HG02885 (cell line): ENCODE measurements around the gene DDX24.

ENCODE experiments used
- ATAC-seq: cut with Tn5 transposase; IDR thresholded peaks from one replicate; pipeline ENCODE4 v1.9.1; 2021; ENCODE audit warnings: mild to moderate bottlenecking; ENCODE audit not compliant: unreplicated experiment, poor library complexity

The DDX24 gene, protein sequence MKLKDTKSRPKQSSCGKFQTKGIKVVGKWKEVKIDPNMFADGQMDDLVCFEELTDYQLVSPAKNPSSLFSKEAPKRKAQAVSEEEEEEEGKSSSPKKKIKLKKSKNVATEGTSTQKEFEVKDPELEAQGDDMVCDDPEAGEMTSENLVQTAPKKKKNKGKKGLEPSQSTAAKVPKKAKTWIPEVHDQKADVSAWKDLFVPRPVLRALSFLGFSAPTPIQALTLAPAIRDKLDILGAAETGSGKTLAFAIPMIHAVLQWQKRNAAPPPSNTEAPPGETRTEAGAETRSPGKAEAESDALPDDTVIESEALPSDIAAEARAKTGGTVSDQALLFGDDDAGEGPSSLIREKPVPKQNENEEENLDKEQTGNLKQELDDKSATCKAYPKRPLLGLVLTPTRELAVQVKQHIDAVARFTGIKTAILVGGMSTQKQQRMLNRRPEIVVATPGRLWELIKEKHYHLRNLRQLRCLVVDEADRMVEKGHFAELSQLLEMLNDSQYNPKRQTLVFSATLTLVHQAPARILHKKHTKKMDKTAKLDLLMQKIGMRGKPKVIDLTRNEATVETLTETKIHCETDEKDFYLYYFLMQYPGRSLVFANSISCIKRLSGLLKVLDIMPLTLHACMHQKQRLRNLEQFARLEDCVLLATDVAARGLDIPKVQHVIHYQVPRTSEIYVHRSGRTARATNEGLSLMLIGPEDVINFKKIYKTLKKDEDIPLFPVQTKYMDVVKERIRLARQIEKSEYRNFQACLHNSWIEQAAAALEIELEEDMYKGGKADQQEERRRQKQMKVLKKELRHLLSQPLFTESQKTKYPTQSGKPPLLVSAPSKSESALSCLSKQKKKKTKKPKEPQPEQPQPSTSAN

DNA sequence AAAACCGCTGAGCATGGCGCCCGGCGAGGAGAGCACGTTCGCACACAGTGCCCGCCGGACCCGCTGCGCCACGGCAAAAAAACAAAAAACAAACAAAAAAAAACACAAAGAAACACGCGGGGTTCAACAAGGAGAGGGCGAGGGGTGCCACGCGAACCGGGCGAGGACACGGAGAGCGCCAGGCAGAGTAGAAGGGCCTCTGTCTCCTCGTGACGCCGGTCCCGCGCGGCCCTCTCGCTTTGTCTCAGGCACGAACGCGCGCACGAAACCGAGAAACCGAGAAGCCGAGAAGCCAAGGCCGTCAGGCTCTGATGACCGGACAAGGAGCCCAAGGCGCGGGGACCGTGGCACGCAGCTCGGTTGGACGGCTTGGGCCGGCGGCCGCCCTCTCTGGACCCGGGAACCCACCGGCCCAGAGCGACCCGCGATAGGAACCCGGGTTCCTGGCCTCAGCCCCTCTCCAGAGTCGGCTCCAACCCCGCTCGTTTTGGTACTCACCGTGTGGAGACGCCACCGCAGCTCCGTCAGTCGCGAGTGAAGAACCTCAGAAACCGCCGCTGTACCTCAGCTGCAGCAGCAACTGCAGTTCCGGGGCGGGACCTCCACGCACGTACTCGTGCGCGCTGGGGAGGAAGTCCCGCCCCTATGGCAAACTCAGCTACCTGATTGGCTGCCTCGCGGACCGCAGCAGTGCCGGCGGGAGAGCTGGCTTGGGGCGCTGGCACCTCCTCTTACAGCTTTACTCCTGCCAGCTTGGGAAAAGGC, at the start of gene DDX24, which contains the start of gene IFI27L1:
DDX24 (minus strand) TSS at position 582 of the 765 bp plus-strand sequence. CDS start 1,460 bp downstream, outside the sequence.
IFI27L1 (plus strand) TSS at position 690 of the 765 bp plus-strand sequence. CDS start 15,628 bp downstream, outside the sequence.
- ATAC-seq = peak; percentile 98

DNA sequence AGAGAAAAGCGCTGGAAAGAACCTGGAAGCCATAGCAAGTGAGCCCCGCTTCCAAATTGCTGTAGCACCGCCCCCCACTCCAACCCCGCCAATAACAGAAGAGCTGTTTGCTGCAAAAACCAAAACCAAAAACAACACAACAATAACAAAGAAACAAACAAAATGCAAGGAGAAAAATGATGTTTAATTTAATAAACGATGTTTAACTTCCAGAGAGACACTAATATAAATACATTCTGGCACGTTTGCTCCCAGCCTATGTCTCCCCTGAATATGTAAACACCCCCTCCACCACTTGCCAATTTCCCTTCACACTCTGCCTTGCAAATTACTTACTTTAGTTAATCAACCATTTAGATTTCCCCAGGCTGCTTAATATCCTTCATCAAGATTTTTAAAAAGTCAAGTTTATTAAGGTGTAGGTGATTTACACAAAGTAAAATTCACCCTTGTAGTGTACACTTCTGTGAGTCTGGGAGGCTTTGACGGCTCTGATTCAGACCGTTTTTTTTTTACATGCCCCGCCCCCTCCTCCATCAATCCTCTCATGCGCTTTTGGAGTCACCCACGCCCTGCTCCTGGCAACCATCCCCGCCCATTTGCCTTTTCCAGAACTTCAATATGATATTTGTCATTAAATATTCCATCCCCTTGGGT, 48.9 kb upstream of the DDX24 start:
- ATAC-seq = no peak

DNA sequence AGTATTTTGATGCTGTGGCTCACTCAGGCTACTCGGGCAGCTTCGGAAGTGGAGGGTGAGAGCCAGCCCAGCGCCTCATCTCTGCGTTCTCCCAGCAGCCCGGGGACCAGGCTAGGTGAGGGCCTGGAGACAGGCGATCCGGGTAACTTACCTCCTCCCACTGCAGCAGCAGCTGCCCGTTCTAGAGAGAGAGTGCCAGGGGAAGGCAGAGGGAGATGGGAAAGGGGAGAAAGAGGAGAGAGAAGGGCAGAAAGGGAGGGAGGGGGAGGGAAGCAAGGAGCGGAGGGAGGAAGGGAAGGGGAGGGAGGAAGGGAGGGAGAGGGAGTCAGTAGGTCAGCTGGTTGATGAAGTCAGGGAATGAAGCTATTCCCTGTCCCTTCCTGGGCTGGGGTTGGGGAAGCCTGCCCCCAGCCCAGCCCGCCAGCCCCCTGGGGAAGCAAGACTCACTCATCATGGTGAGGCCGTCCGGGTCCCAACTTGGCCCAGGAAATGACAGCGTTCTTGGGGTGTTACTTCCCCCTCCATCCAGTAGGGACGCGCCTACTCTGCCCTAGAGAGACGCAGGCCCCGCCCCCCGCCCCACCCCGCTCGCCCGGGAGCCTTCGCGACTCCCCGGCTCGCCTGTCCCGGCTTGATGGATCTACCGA, 48.2 kb upstream of the DDX24 start, which contains the start of gene IFI27L2:
IFI27L2 (minus strand) TSS at position 494 of the 647 bp plus-strand sequence; CDS start at position 454, 40 bp downstream.
- peak; percentile 91 for ATAC-seq

DNA sequence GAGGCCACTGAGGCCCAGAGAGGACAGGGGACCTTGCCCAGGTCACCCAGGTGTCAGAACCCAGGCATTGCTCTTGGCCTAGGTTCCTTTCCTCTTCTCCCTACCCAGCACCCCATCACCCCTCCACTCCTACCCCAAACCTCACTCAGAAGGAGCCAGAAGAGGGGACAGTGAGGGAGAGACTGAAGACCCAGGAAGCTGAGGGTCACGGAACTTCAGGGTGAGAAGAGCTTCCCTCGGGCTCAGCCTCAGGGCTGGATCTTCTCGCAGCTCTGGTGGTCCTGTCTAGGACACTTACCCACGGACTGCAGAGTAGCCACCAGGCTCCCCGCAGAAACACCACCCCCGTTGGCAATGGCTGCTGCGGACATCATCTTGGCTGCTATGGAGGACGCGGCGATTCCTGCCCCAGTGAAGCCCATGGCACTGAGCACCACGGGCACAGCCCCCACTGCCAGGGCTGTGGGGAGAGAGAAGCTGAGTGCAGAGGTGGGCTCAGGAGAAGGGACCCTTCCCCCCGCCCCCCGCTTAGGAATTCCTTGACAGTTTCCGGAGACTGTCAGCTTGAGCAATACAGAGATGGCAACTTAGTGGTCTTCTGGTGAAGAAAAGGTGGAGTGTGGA, 47.3 kb upstream of the DDX24 start:
- ATAC-seq = no peak

DNA sequence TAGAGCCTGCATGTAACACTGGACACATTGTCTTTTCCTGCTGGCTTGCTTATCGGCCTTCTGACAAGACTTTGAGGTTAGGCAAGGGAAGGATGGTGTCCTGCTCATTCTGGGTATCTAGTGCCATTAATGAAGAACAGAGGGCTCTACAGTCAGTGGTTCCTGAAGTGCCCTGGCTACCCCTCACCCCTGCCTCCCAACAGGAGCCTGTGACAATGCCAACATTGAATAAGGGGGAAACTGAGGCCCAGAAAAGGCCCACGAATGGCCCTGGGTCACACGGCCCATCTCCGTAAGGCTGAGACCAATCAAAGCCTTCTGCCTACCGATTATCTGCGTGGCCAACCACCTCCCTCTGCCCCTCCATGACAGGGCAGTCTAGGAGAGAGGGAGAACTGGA, 46.3 kb upstream of the DDX24 start:
- no peak for ATAC-seq

DNA sequence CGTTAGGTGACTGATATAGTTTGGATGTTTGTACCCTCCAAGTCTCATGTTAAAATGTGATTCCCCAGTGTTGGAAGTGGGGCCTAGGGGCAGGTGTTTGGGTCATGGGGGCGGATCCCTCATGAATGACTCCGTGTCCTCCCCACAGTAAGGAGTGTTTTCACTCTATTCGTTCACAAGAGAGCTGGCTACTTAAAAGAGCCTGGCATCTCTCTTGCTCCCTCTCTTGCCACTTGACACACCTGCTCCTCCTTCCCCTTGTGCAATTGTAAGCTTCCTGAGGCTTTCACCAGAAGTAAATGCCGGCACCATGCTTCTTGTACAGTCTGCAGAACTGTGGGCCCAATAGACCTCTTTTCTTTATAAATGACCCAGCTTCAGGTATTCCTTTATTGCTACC, 45.8 kb upstream of the DDX24 start:
- no peak for ATAC-seq

DNA sequence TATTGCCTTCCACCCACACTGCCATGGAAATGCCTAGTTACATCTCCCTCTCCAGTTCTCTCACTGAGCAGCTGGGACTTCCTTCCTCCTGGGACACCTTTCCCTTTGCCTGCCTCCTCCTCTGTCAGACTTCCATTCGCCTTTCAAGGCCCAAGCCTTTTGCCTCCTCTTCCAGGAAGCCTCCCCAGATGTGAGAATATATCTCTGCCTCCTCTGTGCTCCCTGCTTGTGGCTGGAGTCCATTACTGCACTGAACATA, 45.3 kb upstream of the DDX24 start:
- ATAC-seq = no peak

DNA sequence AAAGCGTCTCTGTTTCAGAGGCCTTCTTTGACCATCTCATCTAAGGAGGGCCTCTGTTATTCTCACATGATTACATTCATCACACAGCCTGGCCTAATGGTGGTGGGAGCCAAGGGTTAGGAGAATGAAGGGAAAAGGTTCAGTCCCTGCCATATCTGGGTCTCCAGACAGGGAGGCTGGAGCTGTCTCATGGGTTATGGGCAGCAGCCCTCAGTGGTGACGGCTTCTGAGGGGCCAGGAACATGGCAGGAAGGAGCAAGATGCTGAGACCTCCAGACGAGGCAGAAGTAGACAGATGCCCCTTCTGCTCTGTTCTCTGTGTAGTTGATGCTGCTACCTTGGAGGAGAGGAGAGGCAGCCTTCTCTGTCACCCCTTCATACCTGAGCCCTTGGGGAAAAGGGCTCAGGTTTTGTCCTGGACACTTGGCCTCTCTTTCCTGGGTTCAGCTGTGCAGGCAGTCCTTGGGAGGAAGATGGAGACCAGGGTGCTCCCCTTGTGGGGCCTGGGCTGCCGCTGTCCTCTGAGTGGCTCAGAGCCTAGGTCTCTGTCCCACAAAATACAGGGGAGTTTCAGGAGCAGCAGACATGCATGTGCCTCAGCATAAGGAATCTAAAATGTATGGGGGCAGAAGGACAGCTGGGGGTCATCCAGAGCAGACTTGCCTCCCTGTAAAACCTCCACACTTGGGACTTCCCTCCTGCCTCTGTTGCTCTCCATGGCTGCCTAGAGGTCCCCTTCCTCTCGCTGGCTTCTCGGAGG, 44.8 kb upstream of the DDX24 start:
- ATAC-seq = no peak

DNA sequence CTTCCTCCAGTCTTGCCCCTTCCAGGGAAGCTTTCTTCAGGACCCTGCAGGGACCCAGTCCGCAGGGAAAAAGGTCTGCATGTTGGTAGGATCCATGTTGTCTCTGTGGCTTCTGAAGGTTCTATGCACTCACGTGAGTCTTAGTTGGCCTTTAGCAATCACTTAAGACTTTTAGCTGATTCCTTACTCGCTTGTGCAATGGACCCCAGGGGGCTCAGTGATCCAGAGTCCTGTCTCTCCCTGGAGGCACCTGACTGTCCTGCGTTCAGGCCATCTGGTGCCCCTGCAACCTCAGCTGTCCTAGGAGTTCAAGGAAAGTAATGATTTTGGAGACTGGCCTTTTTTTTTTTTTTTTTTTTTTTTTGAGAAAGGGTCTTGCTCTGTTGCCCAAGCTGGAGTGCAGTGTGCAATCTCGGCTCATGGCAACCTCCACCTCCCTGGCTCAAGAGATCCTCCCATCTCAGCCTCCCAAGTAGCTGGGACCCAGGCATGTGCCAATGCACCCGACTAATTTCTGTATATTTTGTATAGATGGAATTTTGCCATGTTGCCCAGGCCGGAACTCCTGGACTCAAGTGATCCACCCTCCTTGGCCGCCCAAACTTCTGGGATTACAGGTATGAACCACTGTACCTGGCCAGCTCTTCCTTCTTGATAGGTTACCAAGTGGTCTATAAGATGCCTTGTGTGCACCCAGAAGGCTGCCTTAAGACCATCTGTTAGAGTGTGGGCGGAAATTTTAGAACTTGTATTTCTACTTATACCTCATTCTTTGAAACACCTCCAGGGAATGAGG, 43.8 kb upstream of the DDX24 start:
- ATAC-seq = no peak

DNA sequence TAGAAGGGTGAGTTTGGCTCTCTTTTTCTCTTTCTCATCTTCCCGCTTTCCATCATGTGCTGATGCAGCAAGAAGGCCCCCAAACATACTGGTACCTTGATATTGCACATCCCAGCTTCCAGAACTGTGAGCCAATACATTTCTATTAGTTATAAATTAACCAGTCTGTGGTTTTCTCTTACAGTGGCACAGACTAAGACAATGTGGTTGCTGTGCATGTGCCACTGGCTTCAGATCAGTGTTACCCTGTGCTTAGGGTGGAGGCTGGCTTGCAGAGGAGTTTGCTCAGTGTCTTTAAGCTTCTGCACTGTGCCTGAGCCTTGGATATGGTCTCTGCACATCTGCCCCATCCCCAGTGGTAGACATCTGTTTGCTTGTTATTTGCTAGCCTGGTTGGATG, 42.9 kb upstream of the DDX24 start:
- no peak for ATAC-seq

DNA sequence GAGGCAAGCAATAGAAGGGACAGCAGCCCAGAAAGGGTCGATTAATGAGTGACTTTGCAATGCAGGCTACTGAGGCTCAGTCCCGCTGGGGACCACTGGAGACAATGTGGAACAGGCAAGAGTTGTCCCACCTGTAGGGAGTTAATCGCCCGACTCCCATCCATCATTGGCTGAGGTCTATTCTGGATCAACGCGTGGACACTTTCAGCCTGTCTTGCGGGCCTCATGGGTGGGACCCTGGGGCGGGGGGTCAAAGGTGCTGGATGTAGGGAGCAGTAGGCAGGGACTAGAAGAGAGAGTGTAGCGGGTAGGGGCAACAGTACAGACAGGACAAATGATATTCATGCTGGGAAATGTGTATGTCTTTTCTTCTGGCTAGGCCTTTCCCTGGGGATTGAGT, 42.3 kb upstream of the DDX24 start:
- no peak for ATAC-seq

DNA sequence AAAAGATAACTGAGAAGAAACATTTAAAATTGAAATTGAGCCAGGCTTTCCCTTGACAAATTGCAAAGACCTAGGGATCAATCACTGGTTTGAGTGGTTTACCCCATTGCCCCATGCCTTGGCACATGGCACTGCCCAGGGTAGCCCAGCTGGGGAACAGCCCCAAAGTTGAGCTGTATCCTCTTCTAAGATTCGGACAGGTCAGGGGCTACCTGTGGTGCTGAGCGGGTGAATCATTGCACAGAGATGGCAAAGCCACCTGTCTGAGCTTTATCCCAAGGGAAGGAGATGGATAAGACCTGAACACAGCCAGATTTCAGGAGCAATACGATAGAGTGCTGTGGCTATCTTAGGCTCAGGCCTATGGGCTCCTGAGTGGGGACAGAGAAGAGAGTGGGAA, 41.4 kb upstream of the DDX24 start:
- ATAC-seq = no peak

DNA sequence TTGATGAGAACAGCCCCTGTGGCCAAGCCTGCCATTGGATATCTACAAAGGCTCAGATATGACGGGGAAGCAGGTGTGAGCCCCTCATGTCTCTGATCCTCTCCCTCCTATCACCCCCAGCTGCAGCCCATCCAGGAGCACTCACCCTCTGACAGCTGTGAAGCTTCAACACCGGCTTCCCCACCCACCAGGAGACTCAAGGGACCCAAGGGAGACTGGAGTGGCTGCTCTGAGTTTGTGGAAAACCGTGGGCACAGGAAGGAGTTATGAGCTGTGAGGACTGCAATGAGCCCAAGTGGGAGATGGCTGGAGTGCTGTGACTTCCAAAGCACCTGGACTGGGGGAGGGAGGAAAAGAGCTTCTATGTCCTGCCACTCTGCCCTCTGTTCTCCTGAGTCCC, 40.5 kb upstream of the DDX24 start:
- ATAC-seq = no peak

DNA sequence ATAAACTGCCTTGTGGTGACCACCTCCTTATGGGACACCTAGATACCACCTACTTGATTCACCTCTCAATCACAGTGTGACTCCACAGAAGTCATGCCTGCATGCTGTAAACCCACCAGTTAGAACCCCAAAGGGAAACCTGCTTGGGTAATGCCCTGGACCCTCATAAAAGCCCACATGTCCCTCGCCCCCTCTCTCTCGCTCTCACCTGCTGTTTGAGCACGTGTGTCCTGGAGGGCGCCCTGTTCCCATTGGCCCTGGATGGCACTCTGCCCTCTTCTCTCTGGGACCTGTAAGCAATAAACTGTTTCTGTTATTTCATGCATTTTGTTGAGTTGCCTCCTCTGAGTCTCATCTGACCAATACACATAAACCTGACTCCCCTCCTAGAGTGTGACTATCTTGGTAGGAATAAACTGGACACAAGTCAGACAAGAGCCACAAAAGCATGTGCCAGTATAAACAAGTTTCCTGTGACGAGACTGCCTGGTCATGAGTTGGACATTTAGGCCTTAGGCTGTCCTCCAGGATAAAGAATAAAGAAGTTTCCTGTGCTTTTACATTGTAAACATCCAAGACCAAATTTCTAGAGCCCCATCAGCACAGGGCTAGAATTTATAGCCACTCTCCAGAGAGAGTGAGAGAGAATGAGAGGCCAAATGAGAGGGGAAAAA, 39.8 kb upstream of the DDX24 start:
- ATAC-seq = no peak

DNA sequence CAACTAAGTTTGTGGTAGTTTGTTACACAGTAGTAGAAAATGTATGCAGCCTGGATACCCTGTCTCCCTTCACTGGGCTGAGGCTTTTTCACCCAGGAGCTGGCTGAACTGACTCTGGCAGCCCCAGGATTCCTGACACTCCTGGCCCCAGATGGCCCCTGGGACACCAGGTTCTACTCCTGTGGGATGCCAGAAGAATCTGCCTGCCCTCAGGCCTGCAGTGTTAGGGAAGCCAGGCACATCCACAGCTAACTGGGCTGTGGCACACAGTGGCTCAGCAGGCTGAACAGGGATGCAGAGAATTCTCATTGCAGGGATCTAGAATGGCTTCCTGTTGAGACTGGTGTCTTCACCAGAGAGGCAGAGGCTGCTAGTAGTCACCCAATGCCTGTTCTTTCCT, 38.1 kb upstream of the DDX24 start:
- no peak for ATAC-seq

DNA sequence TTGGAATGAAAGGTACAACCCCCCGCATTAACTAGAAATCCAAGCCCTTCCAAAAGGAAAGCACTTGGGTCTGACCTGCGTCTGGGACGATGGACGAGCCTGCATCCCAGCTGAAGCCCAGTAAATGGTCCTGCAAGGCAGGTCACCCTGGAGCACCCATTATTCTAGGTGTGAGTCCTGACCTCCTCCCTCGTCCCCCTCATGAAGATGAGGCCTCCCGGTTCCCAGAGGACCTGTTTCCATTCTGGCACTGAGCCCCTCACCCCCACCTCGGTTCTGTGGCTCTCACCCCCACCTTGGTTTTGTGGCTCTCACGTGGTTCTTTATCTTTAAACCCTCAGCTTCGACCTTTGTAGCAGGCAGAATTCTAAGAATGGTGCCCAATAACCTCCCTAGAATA, 36.9 kb upstream of the DDX24 start:
- no peak for ATAC-seq

DNA sequence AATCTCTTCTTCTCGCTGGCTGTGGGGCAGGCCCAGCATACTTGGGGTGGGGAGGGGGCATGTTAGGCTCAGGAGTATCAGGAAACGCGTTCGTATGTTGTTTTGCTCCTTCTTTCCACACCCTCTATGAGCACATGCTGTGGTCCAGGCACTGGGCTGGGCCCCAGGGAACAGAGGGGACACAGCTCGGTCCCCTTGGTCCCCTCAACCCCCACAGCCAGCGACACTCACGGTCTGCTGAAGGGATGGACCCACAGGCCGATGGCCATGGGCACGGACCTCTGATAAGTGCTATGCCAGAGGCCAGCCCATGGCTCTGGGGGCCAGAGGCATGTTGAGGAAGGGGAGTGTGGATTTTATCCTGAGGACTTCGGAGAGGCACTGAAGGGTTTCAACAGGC, 35.7 kb upstream of the DDX24 start:
- no peak for ATAC-seq
